SK-N-DZ (cell line): Measurements from ENCODE around the gene RAP1B.
"Not testable (repeated sequence)": the region's sequence is repeated elsewhere in the genome, so short reads cannot be mapped to it uniquely, and the experiment has no call there.

Experiments
- DNase-seq: peaks from one replicate; pipeline ENCODE4 v3.0.0-alpha.2; 2015; ENCODE audit warnings: low spot score

Gene RAP1B

GRCh38 chr12:68633614-68634558 lies 23.2 kb downstream of the RAP1B start:
- DNase-seq = no peak

DNA sequence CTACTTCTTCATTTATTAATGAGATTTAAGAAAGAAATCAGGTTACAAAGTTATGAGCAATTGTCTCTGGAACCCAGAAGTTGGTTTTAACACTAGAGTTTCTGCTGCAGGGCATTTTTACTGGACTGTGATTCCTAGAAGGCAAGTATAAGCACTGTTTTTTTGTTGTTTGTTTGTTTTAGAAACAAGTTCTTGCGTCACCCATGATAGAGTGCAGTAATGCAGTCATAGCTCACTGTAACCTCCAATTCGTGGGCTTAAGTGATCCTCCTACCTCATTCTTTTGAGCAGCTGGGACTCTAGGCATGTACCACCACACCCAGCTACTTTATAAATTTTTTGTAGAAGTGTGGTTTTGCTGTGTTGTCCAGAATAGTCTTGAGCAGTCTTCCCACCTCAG lies 25.6 kb downstream of the RAP1B start:
- DNase-seq = no peak

DNA sequence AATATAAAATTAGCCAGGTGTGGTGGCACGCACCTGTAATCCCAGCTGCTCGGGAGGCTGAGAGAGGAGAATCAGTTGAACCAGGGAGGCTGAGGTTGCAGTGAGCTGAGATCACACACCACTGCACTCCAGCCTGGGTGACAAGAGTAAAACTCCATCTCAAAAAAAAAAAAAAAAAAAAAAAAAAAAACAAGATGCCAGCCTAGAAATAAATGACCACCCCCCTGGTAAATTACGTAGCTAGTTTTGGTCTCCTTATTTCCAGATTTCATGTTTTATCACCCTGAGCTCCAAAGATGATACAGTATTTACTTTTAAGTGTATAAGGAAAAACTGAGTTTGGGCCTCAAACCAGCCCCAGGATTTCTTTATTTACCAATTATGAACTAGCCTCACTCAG lies 26.7 kb downstream of the RAP1B start:
- DNase-seq = not testable (repeated sequence)

GRCh38 chr12:68638171-68638570 lies 27.5 kb downstream of the RAP1B start:
- no peak for DNase-seq

DNA sequence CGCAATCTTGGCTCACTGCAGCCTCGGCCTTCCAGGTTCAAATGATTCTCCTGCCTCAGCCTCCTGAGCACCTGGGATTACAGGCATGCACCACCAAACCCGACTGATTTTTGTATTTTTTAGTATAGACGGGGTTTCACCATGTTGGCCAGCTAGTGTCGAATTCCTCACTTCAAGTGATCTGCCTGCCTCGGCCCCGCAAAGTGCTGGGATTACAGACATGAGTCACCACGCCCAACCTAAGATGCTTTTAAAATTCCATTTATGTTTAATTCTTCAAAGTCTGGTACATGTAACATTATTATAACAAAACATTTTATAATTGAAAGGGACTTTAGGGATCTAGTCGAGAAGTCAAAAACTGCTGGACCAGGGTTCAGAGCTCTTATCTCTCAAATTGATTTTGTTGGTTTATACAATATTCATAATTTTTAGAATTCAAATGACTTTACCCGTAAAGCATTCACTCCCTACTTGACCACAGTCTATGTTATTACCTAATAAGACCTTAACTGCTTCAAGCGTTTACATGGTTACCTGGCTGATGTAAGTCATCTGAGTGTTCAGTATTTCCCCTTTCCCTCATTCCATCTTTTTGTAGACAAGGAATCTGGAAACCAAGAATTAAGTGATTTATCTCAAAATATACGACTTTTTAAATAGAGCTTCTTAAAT lies 28.2 kb downstream of the RAP1B start:
- DNase-seq = no peak

GRCh38 chr12:68639396-68639767 lies 28.7 kb downstream of the RAP1B start:
- DNase-seq = no peak

DNA sequence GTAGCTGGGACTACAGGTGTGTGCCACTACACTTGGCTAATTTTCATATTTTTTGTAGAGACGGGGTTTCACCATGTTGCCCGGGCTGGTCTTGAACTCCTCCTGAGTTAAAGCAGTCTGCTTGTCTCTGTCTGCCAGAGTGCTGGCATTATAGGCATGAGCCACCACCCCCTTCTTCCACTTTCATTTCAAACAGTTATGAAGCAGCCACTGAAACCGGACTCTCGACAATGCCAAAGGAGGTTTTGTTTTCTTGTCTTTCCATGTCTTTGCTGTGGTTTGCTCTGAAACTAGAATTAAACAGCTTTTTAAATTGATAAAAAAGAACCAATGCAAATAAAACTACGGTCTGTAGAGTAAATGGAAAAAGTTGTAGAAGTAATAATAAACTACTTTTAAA lies 30.4 kb downstream of the RAP1B start:
- no peak for DNase-seq

GRCh38 chr12:68646484-68646883 lies 35.8 kb downstream of the RAP1B start:
- DNase-seq = no peak

DNA sequence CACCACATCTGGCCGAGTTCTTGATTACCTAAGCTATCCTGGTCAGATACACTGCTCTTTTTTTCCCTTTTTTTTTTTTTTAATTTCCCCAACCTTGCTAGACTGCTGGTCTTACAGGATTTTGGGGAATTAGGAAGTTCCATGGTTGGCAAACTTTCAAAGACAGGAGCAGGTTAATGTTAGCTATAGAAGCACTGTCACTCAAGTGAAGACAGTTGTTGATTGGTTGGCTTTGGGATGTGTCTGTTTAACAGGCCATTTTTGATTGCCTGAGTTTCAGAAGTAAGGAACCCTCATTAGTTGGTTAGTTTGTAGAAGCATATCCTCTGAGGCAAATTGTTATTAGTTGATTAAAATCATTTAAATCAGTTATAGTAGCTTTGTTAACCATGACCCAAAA lies 36.8 kb downstream of the RAP1B start:
- DNase-seq = no peak

- DNase-seq = no peak
These were observed 37.5 kb downstream of the RAP1B start for GRCh38 chr12:68648179-68648578.

GRCh38 chr12:68665016-68665569 lies 54.4 kb downstream of the RAP1B start:
- DNase-seq = no peak

- DNase-seq = no peak
These were observed 56.6 kb downstream of the RAP1B start for GRCh38 chr12:68667291-68667690.

GRCh38 chr12:68667896-68668295 lies 57.2 kb downstream of the RAP1B start:
- no peak for DNase-seq

- no peak for DNase-seq
These were observed 60.5 kb downstream of the RAP1B start for GRCh38 chr12:68671179-68671578.

GRCh38 chr12:68673788-68674187 lies 63.1 kb downstream of the RAP1B start:
- no peak for DNase-seq

DNA sequence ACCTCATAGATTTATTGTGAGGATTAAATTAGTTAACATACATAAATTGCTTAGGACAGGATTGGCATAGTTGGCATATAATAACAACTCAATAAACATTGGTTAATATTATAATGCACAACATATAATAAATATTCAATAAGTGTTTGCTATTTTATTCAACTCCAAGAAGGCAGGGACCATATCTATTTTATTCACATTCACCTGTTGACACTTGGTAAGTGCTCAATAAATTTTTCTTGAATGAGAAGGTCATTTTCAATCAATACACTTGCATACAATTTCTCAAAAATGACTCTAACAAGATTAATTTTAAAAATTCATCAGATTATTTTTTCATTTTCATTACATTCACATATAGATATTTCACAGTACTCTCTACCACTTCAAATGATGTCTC lies 63.7 kb downstream of the RAP1B start:
- DNase-seq = no peak

GRCh38 chr12:68675101-68675842 lies 64.6 kb downstream of the RAP1B start:
- peak; percentile 31 for DNase-seq

DNA sequence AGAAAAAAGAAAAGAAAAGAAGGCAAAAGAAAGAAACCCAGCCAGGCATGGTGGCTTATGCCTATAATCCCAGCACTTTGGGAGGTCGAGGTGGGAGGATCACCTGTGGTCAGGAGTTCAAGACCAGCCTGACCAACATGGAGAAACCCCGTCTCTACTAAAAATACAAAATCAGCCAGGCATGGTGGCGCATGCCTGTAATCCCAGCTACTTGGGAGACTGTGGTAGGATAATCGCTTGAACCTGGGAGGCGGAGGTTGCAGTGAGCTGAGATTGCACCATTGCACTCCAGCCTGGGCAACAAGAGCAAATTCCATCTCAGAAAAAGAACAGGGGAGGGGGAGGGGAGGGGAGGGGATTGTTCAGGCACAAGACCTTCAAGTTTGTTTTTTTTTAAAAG lies 66.2 kb downstream of the RAP1B start:
- DNase-seq = not testable (repeated sequence)

DNA sequence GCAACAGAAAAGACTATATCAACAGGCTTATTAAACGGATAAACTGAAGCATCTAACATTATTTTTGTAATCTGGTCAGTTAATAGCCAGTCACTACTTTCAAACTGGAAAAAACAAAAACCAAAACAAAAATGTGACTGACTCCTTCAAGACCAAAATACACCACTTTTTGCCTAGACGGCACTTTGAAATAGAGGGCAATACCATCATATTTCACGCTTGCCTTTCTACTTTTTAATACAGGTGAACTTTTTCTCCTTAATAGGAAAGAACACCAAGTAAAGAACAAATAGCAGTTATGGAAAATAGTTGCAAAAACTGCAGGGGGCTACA lies 75.5 kb downstream of the RAP1B start:
- no peak for DNase-seq

DNA sequence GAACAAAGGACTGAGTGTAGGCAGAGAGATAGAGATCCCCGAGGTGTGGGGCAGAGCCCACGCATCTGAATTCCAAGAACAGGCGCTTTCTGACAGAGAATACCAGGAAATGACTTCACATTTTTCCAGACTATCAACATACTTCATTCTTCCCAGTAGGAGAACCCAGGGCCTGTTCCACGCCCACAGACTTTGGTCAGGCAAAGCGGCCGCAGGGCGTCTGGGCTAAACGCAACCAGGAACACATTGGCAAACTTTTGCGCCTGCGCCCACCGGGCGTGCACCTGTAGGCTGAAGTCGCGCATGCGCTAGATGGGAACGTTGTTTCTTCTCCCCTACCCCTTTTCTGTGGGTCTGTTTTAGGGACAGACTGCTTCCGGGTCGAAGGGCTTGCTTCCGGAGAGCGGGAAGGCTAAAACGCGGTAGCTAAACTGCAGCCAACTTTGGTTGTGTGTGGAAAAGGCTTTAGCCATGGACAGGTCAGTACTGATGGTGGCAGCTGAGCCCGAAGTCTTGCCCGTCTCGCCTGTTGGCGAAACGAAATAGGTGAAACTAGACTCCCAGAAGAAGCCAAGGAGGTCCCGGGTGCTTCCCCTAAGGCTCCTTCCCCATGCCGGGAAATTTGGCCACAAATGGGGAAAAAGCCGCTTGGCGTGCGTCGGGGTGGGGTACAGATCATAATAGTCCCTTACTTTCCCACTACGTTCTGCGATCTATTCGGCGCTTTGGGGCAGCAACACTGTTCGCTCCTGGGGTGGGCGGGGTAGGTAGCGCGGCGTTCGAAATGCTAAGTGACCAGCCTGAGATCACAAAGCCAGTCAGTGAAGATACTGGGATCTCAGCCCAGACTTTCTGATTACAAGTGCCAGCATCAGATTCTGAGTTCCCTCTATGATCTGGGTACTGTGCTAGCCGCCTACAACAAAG lies 76.2 kb downstream of the RAP1B start, which contains the start of gene NUP107:
Gene NUP107 (plus strand): TSS at position 384 of the 927 bp plus-strand sequence. CDS start 88 bp downstream, at position 472.
- DNase-seq = peak; percentile 99

DNA sequence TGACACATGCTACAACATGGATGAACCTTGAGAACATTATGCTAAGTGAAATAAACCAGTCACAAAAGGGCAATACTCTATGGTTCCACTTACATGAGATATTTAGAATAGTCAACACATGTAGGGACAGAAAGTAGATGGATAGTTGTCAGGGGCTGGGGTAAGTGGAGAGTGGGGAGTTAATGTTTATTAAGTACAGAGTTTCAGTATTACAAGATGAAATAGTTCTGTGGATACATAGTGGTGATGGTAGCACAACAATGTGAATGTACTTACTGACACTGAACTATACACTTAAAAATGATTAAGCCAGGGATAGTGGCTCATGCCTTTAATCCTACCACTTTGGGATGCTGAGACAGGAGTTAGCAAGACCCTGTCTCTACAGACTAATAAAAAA lies 84.8 kb downstream of the RAP1B start:
- DNase-seq = no peak
